HG03565 (cell line): ENCODE results near the gene GULP1.
A peak's percentile ranks its signal among the peaks of the same experiment; 100 is the strongest.
"Not testable (repeated sequence)": the region's sequence is repeated elsewhere in the genome, so short reads cannot be mapped to it uniquely, and the experiment has no call there.

ENCODE experiments used
- ATAC-seq: cut with Tn5 transposase; IDR thresholded peaks from one replicate; pipeline ENCODE4 v1.9.1; 2021; ENCODE audit warnings: mild to moderate bottlenecking, moderate library complexity; ENCODE audit not compliant: unreplicated experiment

The GULP1 gene

DNA sequence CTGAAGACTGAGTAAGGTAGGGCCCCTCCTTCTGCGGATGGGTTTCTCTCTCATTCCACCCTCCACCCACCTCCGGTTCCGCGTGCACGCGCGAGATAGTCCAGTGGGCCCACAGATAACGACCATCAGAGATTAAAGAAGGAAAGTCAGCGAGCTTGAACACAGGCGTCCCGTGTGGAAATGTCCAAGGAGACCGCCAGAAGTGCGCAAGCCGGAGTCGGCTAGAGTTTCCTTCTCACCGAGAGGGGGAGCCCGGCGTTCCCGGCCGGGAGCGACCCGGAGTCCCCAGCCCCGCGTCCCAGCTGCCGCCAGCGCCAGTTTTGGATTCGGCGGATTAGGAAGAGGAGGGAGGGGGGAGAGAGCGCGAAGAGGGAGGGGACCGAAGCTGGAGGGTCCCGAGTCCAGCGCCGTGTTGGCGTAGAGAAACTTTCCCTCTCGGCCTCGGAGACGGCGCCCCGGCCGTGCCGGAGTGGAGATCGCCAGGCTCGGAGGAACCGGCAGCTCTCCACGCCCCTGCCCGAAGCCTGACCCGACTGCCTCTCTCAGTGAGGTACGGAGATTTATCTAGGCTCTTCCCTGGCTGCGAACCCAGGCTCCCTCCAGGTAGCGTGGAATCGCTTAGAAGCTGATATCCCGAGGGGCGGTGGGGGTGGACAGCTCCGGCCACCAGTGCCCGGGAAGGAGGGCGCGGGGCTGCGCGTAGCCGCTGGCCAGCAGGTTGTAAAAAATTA, at the start of gene GULP1:
Gene GULP1, plus strand, starts transcription at position 258 of the 731 bp plus-strand sequence. CDS start 185,829 bp downstream, outside the sequence.
- ATAC-seq: no peak

DNA sequence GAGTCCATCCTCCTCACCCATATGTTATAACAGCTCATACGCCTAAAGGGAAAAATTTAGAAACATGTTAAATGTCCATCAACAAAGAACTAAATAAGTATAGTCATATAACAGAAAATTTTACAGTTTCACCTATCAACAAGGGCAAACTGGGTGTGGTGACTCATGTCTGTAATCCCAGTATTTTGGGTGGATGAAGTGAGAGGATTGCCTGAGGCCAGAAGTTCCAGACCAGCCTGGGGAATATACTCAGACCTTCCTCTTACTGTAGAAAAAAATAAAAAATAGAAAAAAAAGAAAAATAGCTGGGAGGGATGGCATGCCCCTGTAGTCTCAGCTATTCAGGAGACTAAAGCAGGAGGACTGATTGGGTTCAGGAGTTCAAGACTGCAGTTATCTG, 48.3 kb upstream of the GULP1 start:
- no peak for ATAC-seq

- no peak for ATAC-seq
Measured at GRCh38 chr2:188244383-188244782, 47.3 kb upstream of the GULP1 start.

GRCh38 chr2:188245230-188245629, 46.4 kb upstream of the GULP1 start:
- no peak for ATAC-seq

DNA sequence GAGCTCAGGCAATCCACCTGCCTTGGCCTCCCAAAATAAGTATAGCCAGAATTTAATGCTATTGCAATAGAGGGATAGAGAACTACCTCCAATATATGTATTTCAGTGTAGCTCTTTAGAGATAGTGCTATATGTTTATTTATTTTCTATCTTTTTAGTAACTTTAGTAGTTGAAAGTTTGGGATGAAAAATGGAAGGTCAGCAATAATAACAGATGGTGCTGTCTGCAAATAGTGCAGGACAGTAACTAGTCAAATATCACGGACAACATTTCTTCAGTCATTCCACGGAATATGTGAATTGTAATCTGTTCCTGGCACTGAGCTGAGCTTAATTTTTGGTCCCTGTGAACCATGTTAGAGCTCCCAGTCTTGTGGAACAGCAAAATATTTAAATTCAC, 43.2 kb upstream of the GULP1 start:
- ATAC-seq: no peak

DNA sequence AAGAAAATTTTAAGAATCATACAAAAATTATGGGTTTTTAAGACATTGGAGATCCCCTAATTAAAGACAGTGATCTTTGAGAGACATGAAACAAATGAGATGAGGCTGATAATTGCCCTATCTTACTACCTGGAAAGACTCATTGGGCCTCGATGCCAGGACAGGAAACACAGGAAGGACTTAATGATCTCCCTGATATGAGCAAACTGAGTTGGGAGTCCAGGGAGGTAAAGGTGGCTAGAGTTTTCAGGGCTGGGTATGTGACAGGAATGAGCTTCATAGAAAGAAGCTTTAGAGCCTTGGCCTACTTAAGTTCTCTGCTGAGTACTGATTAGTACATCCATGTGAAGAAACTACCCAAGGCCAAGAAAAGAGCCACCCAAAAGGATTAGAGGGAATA, 40.6 kb upstream of the GULP1 start:
- no peak for ATAC-seq

DNA sequence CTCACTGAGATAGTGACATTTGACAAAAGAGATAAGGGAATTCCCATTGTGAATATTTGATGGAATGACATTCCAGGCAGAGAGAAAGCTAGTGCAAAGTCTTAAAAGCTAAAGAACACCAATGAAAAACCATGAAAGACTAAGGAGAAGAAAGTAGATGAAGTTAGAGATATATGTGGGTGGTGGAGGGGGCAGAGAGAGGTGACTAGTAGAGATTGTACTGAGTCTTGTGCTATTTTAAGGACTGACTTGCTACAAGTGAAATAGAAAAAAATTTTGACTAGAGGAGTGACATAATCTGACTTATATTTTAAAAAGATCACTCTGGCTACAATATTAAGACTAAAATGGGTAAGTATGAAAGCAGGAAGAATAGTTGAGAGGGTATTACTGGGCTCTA, 35.3 kb upstream of the GULP1 start:
- ATAC-seq: peak; percentile 54

DNA sequence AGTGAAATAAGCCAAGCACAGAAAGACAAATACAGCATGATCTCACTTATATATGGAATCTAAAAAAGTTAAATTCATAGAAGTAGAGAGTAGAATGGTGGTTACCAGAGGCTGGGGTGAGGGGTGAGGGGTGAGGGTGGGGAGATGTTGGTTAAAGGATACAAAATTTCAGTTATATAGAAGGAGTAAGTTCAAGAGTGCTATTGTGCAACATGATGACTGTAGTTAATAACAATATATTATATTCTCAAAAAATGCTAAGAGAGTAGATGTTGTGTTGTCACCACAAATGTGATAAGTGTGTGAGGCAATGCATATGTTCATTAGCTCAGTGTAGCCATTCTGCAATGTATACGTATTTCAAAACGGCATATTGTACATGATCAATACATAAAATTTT, 26.4 kb upstream of the GULP1 start:
- no peak for ATAC-seq

- no peak for ATAC-seq
Measured at GRCh38 chr2:188267776-188268175, 23.9 kb upstream of the GULP1 start.

- ATAC-seq: no peak
Measured at GRCh38 chr2:188269004-188269403, 22.7 kb upstream of the GULP1 start.

- ATAC-seq: no peak
Measured at GRCh38 chr2:188272121-188272520, 19.6 kb upstream of the GULP1 start.

- ATAC-seq: no peak
Measured at GRCh38 chr2:188274274-188274673, 17.4 kb upstream of the GULP1 start.

GRCh38 chr2:188276255-188276654, 15.4 kb upstream of the GULP1 start:
- no peak for ATAC-seq

GRCh38 chr2:188277786-188278185, 13.9 kb upstream of the GULP1 start:
- ATAC-seq: no peak

DNA sequence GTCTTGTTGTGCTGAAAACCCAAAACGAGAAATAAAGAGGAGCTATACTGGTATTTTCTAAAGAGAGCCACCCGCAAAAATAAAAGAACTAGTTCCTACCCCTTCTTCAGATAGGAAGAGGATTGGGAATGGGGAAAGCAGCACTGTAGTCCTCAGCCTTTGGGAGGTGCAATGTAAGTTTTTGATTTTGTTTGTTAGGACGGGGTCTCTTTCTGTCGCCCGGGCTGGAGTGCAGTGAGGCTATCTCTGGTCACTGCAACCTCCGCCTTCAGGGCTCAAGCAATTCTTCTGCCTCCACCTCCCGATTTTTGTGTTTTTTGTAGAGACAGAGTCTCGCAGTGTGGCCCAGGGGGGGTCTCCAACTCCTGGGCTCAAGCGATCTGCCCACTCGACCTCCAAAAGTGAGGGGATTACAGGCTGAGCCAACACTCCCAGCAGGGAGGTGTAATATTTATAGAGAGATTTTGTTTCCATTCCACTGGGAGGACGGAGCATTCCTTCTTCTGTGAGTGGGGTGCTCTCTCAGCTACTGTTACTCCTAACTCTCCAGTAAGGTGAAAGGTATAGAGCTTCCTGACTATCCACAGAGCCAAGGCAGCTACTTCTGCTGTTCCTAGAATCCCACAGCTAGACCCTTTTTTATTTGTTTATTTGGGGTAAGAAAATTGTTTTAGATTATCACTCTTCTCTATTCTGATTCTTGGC, 13.1 kb upstream of the GULP1 start:
- no peak for ATAC-seq

- ATAC-seq: no peak
Measured at GRCh38 chr2:188279093-188279445, 12.6 kb upstream of the GULP1 start.

- ATAC-seq: no peak
Measured at GRCh38 chr2:188280811-188281222, 10.9 kb upstream of the GULP1 start.

GRCh38 chr2:188282907-188283306, 8.8 kb upstream of the GULP1 start:
- no peak for ATAC-seq

- not testable (repeated sequence) for ATAC-seq
Measured at GRCh38 chr2:188284251-188284650, 7.4 kb upstream of the GULP1 start.

GRCh38 chr2:188285049-188285448, 6.6 kb upstream of the GULP1 start:
- no peak for ATAC-seq

DNA sequence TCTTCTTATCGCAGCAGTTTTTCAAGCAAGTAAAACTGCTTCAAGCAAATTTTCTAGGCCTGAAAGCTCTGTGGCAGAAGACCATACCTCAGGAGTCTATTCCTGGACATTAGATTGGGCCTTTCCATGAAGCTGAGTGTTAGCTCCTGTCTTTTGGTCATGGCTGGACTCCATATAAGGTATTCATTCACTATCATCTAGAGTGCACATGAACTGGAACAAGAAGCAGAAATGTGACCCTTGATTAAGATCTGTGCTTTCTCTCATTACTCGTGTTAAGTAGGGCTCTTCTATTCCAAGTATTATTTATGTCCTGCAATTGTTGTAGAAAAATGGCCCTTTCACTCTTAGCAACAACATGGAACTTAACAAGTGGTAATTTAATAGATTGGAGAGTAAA, 5.9 kb upstream of the GULP1 start:
- ATAC-seq: no peak

GRCh38 chr2:188291142-188291616, 495 bp upstream of the GULP1 start:
- no peak for ATAC-seq
